ENCODE results near the gene IFNLR1.

IFNLR1 gene

DNA sequence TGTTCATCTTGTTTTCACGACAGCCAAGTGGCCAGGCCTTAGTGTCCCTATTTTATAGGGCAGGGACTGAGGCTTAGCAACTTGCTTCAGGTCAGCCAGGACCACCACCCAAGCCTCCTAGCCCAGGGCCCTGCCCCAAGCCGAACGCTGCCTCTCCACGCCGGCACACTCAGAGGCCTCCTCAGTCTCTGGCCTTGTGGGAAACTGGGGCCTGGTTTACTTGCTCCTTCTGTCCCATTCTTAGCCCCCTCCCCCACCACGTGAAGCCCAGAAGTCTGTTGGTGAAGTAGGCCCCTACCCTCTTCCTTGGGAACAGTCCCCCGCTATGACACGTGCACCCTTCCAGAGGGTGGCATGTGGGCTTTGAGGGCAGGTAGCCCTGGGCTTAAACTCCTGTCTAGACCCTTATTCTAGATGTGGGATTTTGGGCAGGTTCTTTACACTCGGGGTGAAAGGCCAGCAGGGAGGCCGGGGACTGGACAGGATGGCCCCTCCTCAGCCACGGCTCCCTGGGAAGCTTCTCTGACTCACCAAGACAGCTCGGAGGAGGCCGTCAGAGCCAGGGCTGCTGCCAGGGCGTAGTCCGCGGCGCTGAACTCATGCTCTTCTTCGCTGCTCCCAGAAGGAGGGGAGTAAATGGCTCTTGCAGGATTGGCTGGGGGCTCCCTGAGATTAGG lies 79.5 kb downstream of the IFNLR1 start:
- no peak for DNase-seq (ENCODE audit: low read depth in 1 of 2, low spot score in 1 of 2)

- DNase-seq (ENCODE audit: low read depth in 1 of 2, low spot score in 1 of 2), result no peak
Measured at GRCh38 chr1:24105368-24106160, 81.5 kb downstream of the IFNLR1 start.

- no peak for DNase-seq (ENCODE audit: low read depth in 1 of 2, low spot score in 1 of 2)
Measured at GRCh38 chr1:24104854-24105253, 82.2 kb downstream of the IFNLR1 start.

Measured in activated CD4-positive, alpha-beta T cell treated with anti-CD3 and anti-CD28 coated beads, Interleukin-2, amount 50 U/mL, for 24 hours (primary cell).